Progenitor cell of endocrine pancreas (in vitro differentiated cells): Measurements from ENCODE around the gene PKP2. TPM values are rescaled to one million over a fixed set of nuclear protein-coding genes. Genes with fewer than 3 reads are reported as not detected.
"Not testable (repeated sequence)": the region's sequence is repeated elsewhere in the genome, so short reads cannot be mapped to it uniquely, and the experiment has no call there.

Experiments used
- DNase-seq: peaks from one replicate; pipeline ENCODE4 v3.0.0; 2021; ENCODE audit warnings: low spot score; ENCODE audit not compliant: unreplicated experiment
- H3K27ac Mint-ChIP-seq: 2 replicates; pipeline ENCODE4 v1.8.0; 2021; ENCODE audit warnings: mild to moderate bottlenecking, moderate library complexity, mixed read lengths
- H3K27me3 Mint-ChIP-seq: 2 replicates; pipeline ENCODE4 v1.8.0; 2021; ENCODE audit warnings: mixed read lengths
- H3K36me3 Mint-ChIP-seq: 2 replicates; pipeline ENCODE4 v1.8.0; 2022; ENCODE audit warnings: mixed read lengths; ENCODE audit not compliant: insufficient read depth
- H3K4me1 Mint-ChIP-seq: 2 replicates; pipeline ENCODE4 v1.8.0; 2021; ENCODE audit warnings: low read depth, mixed read lengths
- H3K4me3 Mint-ChIP-seq: 2 replicates; pipeline ENCODE4 v1.8.0; 2021; ENCODE audit warnings: low read depth, mild to moderate bottlenecking, moderate library complexity, mixed read lengths
- H3K9me3 Mint-ChIP-seq: 2 replicates; pipeline ENCODE4 v1.8.0; 2021; ENCODE audit warnings: low read depth, mixed read lengths
- CTCF ChIP-seq: fragments of 200-600 bp; sonication (generic); IDR thresholded peaks from one replicate; pipeline ENCODE4 v1.5.0; 2021; ENCODE audit warnings: antibody characterized with exemption, mild to moderate bottlenecking; ENCODE audit not compliant: unreplicated experiment
- total RNA-seq: library from RNA; stranded (reverse); gene quantifications from 2 replicates; pipeline ENCODE4 v1.2.1, GENCODE V29; 2021

The PKP2 gene
- total RNA-seq, 1 donor from 2014 or later, result 103 TPM

DNA sequence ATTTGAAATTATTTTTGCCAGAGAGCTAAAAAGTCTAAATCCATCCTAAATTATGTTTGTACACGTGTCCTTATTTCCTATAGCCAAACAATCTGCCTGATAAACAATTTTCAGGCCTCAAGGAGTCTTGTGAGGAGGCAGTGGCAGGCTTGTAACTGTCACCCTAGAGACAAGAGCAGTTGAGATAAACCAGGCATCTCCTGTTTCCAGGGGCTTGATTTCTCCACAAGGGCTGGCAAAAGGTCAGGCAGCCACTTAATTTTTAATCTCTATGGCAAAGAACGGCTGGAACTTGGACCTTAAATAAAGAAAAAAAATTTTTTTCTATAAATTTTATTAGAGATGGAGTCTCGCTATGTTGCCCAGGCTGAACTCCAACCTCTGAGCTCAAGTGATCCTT lies 15.5 kb downstream of the PKP2 start:
- DNase-seq, result no peak
- Mint-ChIP-seq H3K4me1 (peaks cover 34% of the 10 kb centered on the region), H3K9me3 (no peaks in the 10 kb centered on the region), H3K27me3 (no peaks in the 10 kb centered on the region), H3K36me3 (peaks cover 38% of the 10 kb centered on the region), H3K27ac (no peak overlapping the region), H3K4me3 (no peak overlapping the region)
- no peak for TF ChIP-seq CTCF

DNA sequence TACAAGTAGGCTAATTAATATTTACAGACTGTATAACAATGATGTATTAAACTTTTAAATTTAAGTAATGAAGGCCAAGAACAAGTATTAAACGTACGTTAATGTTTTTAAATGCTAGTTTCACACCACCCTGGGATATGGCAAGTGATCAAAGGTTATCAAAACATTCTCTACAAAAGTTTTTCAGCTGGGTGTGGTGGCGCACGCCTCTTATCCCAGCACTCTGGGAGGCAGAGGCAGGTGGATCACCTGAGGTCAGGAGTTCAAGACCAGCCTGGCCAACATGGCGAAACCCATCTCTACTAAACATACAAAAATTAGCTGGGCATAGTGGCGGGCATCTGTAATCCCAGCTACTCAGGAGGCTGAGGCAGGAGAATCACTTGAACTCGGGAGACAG lies 17.5 kb downstream of the PKP2 start:
- Mint-ChIP-seq H3K36me3 (peaks cover 48% of the 10 kb centered on the region), H3K27ac (peak overlapping the region; percentile 63), H3K4me1 (peaks cover 30% of the 10 kb centered on the region)
- not testable (repeated sequence) for DNase-seq, H3K4me3 Mint-ChIP-seq, H3K9me3 Mint-ChIP-seq, H3K27me3 Mint-ChIP-seq

- H3K36me3 Mint-ChIP-seq, result peaks cover 48% of the 10 kb centered on the region
- no peaks in the 10 kb centered on the region for H3K27me3 Mint-ChIP-seq
- H3K27ac Mint-ChIP-seq, result no peak overlapping the region
- H3K4me1 Mint-ChIP-seq, result peaks cover 33% of the 10 kb centered on the region
- H3K9me3 Mint-ChIP-seq, result no peaks in the 10 kb centered on the region
- no peak for TF ChIP-seq CTCF
- no peak for DNase-seq
- no peak overlapping the region for H3K4me3 Mint-ChIP-seq
These were observed 18.7 kb downstream of the PKP2 start for GRCh38 chr12:32877601-32878459.

GRCh38 chr12:32876004-32876403 lies 20.6 kb downstream of the PKP2 start:
- Mint-ChIP-seq H3K27me3 (no peaks in the 10 kb centered on the region), H3K4me3 (no peak overlapping the region), H3K36me3 (peaks cover 57% of the 10 kb centered on the region)

GRCh38 chr12:32874975-32875374 lies 21.6 kb downstream of the PKP2 start:
- Mint-ChIP-seq H3K27me3 (no peaks in the 10 kb centered on the region), H3K27ac (no peak overlapping the region), H3K36me3 (peaks cover 53% of the 10 kb centered on the region), H3K4me3 (no peak overlapping the region), H3K4me1 (peaks cover 35% of the 10 kb centered on the region), H3K9me3 (no peaks in the 10 kb centered on the region)
- no peak for DNase-seq
- TF ChIP-seq CTCF, result no peak

More at GRCh38 chr12:32876004-32876403, 20.6 kb downstream of the PKP2 start:
- TF ChIP-seq CTCF, result no peak
- no peak overlapping the region for H3K27ac Mint-ChIP-seq
- H3K4me1 Mint-ChIP-seq, result peaks cover 35% of the 10 kb centered on the region
- no peaks in the 10 kb centered on the region for H3K9me3 Mint-ChIP-seq
- no peak for DNase-seq

- H3K9me3 Mint-ChIP-seq, result no peaks in the 10 kb centered on the region
- no peak for DNase-seq
- peaks cover 38% of the 10 kb centered on the region for H3K4me1 Mint-ChIP-seq
These were observed 22.5 kb downstream of the PKP2 start for GRCh38 chr12:32874078-32874477.

GRCh38 chr12:32872416-32872815 lies 24.2 kb downstream of the PKP2 start:
- Mint-ChIP-seq H3K36me3 (peaks cover 47% of the 10 kb centered on the region), H3K4me1 (peaks cover 38% of the 10 kb centered on the region), H3K27ac (peak overlapping the region; percentile 13)
- H3K4me3 Mint-ChIP-seq, H3K27me3 Mint-ChIP-seq, DNase-seq, H3K9me3 Mint-ChIP-seq: not testable (repeated sequence)

More at GRCh38 chr12:32874078-32874477, 22.5 kb downstream of the PKP2 start:
- Mint-ChIP-seq H3K27ac (peak overlapping the region; percentile 19), H3K27me3 (no peaks in the 10 kb centered on the region), H3K36me3 (peaks cover 50% of the 10 kb centered on the region), H3K4me3 (no peak overlapping the region)
- no peak for TF ChIP-seq CTCF
